ENCODE data around the gene METTL5. TPM values are rescaled to one million over a fixed set of nuclear protein-coding genes. Genes with fewer than 3 reads are reported as not detected.

The METTL5 gene
- total RNA-seq, 1 experiment from 2014 or later, result 103 TPM

GRCh38 chr2:169862816-169863215 lies 38.1 kb upstream of the METTL5 start (continued):
- no peak for TF ChIP-seq FOSL1 (IDR thresholded peaks at IDR 0.05; ENCODE audit: low read depth)
- no peak for TF ChIP-seq EGR1 (IDR thresholded peaks at IDR 0.05; ENCODE audit: low read depth)
- no peak for TF ChIP-seq CTCF (IDR thresholded peaks at IDR 0.05 in 2 of 3, conservative IDR thresholded peaks at IDR 0.05 in 1 of 3; ENCODE audit: borderline replicate concordance in 1 of 3, insufficient read depth in 1 of 3, low read depth in 2 of 3, low read length in 2 of 3)
- no peak for TF ChIP-seq CBX3 (IDR thresholded peaks at IDR 0.05; ENCODE audit: low read depth)
- no peak for TF ChIP-seq EZH2phosphoT487 (IDR thresholded peaks at IDR 0.05; ENCODE audit: borderline replicate concordance)
- TF ChIP-seq SP1 (IDR thresholded peaks at IDR 0.05; ENCODE audit: low read depth), result no peak
- TF ChIP-seq SRF (IDR thresholded peaks at IDR 0.05; ENCODE audit: low read depth), result no peak

GRCh38 chr2:169860149-169860548 lies 35.4 kb upstream of the METTL5 start:
- H3K4me2 ChIP-seq (ENCODE audit: low read length), result no peak overlapping the region
- H3K27ac ChIP-seq (ENCODE audit: low read depth, low read length), result no peak overlapping the region
- H3K79me2 ChIP-seq (ENCODE audit: insufficient read depth, low read length), result peaks cover 44% of the 10 kb centered on the region
- H3K27me3 ChIP-seq (ENCODE audit: insufficient read depth, low read length), result no peaks in the 10 kb centered on the region
- H3K9ac ChIP-seq (ENCODE audit: low read length), result no peak overlapping the region
- no peak for DNase-seq (ENCODE audit: low read depth, low spot score)
- ChIA-PET POLR2A (no interaction called here), RAD21 (ENCODE audit: low non-redundant PET in 1 of 2, low total read pairs in 2 of 2, uncharacterized antibody in 2 of 2, unreplicated experiment in 2 of 2) (no interaction called here), CTCF (no interaction called here)
- BruUV-seq (replicated peaks), result no TSS peak
- H3K4me1 ChIP-seq (ENCODE audit: control insufficient read depth in 1 of 2, insufficient read depth in 2 of 2, low read length in 2 of 2), result no peaks in the 10 kb centered on the region
- H3K9me2 ChIP-seq (ENCODE audit: insufficient read depth), result no peaks in the 10 kb centered on the region
- H3K4me3 ChIP-seq (replicated peaks in 1 of 2; ENCODE audit: low read depth in 1 of 2, low read length in 2 of 2), result no peak overlapping the region
- H2AFZ ChIP-seq (ENCODE audit: low read depth, low read length, poor library complexity, severe bottlenecking), result no peak overlapping the region
- H4K20me1 ChIP-seq (ENCODE audit: insufficient read depth), result peaks cover 4% of the 10 kb centered on the region; the same call in 1 of the 2 replicates
- H3K9me3 ChIP-seq (ENCODE audit: control insufficient read depth in 1 of 2, insufficient read depth in 1 of 2, low read depth in 1 of 2, low read length in 2 of 2), result no peaks in the 10 kb centered on the region
- intact Hi-C loops (cut with micrococcal nuclease), result no loop called here
- no peaks in the 10 kb centered on the region for H3K36me3 ChIP-seq (ENCODE audit: control insufficient read depth in 1 of 2, insufficient read depth in 2 of 2, low read length in 2 of 2)
- ATAC-seq, result no peak
- TF ChIP-seq POLR2A (IDR thresholded peaks at IDR 0.05; ENCODE audit: borderline replicate concordance, extremely low read depth, insufficient read depth, insufficient read length), result no peak
- TF ChIP-seq TCF7L2 (IDR thresholded peaks at IDR 0.05; ENCODE audit: borderline replicate concordance, extremely low read depth, insufficient read depth, insufficient read length), result no peak
- no peak for TF ChIP-seq ZFX (IDR thresholded peaks at IDR 0.05)
- TF ChIP-seq ELF1 (IDR thresholded peaks at IDR 0.05; ENCODE audit: borderline replicate concordance, low read depth), result no peak
- no peak for TF ChIP-seq JUND (IDR thresholded peaks at IDR 0.05)
- no peak for TF ChIP-seq ZBTB33 (IDR thresholded peaks at IDR 0.05; ENCODE audit: extremely low read depth, insufficient replicate concordance, low read length)
- no peak for TF ChIP-seq EZH2phosphoT487 (IDR thresholded peaks at IDR 0.05; ENCODE audit: borderline replicate concordance)
- TF ChIP-seq EGR1 (IDR thresholded peaks at IDR 0.05; ENCODE audit: low read depth), result no peak
- no peak for TF ChIP-seq EZH2 (IDR thresholded peaks at IDR 0.05)
- no peak for TF ChIP-seq FOSL1 (IDR thresholded peaks at IDR 0.05; ENCODE audit: low read depth)
- no peak for TF ChIP-seq CTCF (IDR thresholded peaks at IDR 0.05 in 2 of 3, conservative IDR thresholded peaks at IDR 0.05 in 1 of 3; ENCODE audit: borderline replicate concordance in 1 of 3, insufficient read depth in 1 of 3, low read depth in 2 of 3, low read length in 2 of 3)
- no peak for TF ChIP-seq POLR2AphosphoS5 (IDR thresholded peaks at IDR 0.05; ENCODE audit: low read depth, low read length)
- no peak for TF ChIP-seq REST (IDR thresholded peaks at IDR 0.05; ENCODE audit: low read depth)
